Activated T-cell treated with anti-CD3 and anti-CD28 coated beads, Interleukin-2, amount 50 U/mL, for 1 hour (primary cell): ENCODE measurements around the gene LEP.
"Not testable (repeated sequence)": the region's sequence is repeated elsewhere in the genome, so short reads cannot be mapped to it uniquely, and the experiment has no call there.

ENCODE experiments used
- DNase-seq: peaks from one replicate; pipeline ENCODE4 v3.0.0-alpha.2; 2020

LEP gene

GRCh38 chr7:128211626-128212025 lies 29.5 kb upstream of the LEP start:
- no peak for DNase-seq

- no peak for DNase-seq
These were observed 26.6 kb upstream of the LEP start for GRCh38 chr7:128214463-128214862.

GRCh38 chr7:128215281-128215680 lies 25.8 kb upstream of the LEP start:
- no peak for DNase-seq

- DNase-seq: no peak
These were observed 25.3 kb upstream of the LEP start for GRCh38 chr7:128215739-128216138.

- no peak for DNase-seq
These were observed 23.9 kb upstream of the LEP start for GRCh38 chr7:128217030-128217805.

- DNase-seq: no peak
These were observed 23.0 kb upstream of the LEP start for GRCh38 chr7:128217967-128218652.

- DNase-seq: no peak
These were observed 21.4 kb upstream of the LEP start for GRCh38 chr7:128219636-128220035.

GRCh38 chr7:128221929-128222403 lies 19.1 kb upstream of the LEP start:
- no peak for DNase-seq

GRCh38 chr7:128226132-128226980 lies 14.7 kb upstream of the LEP start:
- DNase-seq: no peak

GRCh38 chr7:128227271-128227670 lies 13.8 kb upstream of the LEP start:
- no peak for DNase-seq

- no peak for DNase-seq
These were observed 10.1 kb upstream of the LEP start for GRCh38 chr7:128231021-128231420.

GRCh38 chr7:128231677-128232076 lies 9.4 kb upstream of the LEP start:
- DNase-seq: no peak

GRCh38 chr7:128233471-128233870 lies 7.6 kb upstream of the LEP start:
- DNase-seq: no peak

GRCh38 chr7:128234476-128235026 lies 6.5 kb upstream of the LEP start:
- DNase-seq: no peak

GRCh38 chr7:128235471-128235870 lies 5.6 kb upstream of the LEP start:
- no peak for DNase-seq

GRCh38 chr7:128236924-128237586 lies 4.0 kb upstream of the LEP start:
- DNase-seq: no peak

- DNase-seq: not testable (repeated sequence)
These were observed 1.9 kb upstream of the LEP start for GRCh38 chr7:128239146-128239545.

- no peak for DNase-seq
These were observed 1.6 kb downstream of the LEP start for GRCh38 chr7:128242661-128243060.

- no peak for DNase-seq
These were observed 2.2 kb downstream of the LEP start for GRCh38 chr7:128243273-128243672.

GRCh38 chr7:128244861-128245260 lies 3.8 kb downstream of the LEP start:
- no peak for DNase-seq

GRCh38 chr7:128247108-128247507 lies 6.0 kb downstream of the LEP start:
- DNase-seq: no peak

- DNase-seq: no peak
These were observed 6.6 kb downstream of the LEP start for GRCh38 chr7:128247640-128248194.
